GM12864 (cell line): ENCODE measurements around the gene RNF133.

Experiments
- DNase-seq: peaks from one replicate; pipeline ENCODE4 v3.0.0-alpha.2; 2011; ENCODE audit warnings: low read depth
- H3K4me3 ChIP-seq: 2 replicates; pipeline ENCODE4 v1.5.1; 2011; ENCODE audit warnings: mild to moderate bottlenecking, low read depth, low read length, control low read depth
- TF ChIP-seq, protein P1 (sequence below): IDR thresholded peaks from 2 replicates; pipeline ENCODE4 v1.5.1; 2011; ENCODE audit warnings: low read depth, mild to moderate bottlenecking, moderate library complexity, low read length, control low read depth, inconsistent platforms; ENCODE audit errors: missing control alignments

The RNF133 gene

DNA sequence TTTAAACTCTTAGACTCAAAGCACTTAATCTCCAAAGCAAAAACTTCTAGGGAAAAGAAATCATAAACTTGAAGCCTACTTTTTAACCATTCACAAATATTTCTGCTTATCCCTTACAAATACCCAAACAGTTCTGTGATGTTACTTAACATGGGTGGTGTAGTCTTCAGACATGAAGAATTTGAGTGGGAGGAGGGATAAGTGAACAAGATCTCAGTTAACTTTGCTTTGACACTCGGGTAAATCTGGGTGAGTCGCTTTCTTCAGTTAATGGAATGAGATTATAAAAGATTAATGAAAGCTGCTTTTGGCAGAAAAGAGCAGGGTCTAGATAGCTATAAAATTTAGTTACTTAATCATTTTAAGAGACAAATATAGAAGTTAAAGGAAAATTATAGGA, 47.5 kb downstream of the RNF133 start:
- H3K4me3 ChIP-seq: no peak overlapping the region
- DNase-seq: no peak
- TF ChIP-seq, protein P1, sequence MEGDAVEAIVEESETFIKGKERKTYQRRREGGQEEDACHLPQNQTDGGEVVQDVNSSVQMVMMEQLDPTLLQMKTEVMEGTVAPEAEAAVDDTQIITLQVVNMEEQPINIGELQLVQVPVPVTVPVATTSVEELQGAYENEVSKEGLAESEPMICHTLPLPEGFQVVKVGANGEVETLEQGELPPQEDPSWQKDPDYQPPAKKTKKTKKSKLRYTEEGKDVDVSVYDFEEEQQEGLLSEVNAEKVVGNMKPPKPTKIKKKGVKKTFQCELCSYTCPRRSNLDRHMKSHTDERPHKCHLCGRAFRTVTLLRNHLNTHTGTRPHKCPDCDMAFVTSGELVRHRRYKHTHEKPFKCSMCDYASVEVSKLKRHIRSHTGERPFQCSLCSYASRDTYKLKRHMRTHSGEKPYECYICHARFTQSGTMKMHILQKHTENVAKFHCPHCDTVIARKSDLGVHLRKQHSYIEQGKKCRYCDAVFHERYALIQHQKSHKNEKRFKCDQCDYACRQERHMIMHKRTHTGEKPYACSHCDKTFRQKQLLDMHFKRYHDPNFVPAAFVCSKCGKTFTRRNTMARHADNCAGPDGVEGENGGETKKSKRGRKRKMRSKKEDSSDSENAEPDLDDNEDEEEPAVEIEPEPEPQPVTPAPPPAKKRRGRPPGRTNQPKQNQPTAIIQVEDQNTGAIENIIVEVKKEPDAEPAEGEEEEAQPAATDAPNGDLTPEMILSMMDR: no peak
